ENCODE results near the gene CETN3. TPM values are rescaled to one million over a fixed set of nuclear protein-coding genes. Genes with fewer than 3 reads are reported as not detected.
"Not testable (repeated sequence)": the region's sequence is repeated elsewhere in the genome, so short reads cannot be mapped to it uniquely, and the experiment has no call there.

The CETN3 gene
- total RNA-seq, 1 donor, result 17.2 TPM

- no peak overlapping the region for H3K4me3 ChIP-seq (ENCODE audit: low read depth, low read length)
- DNase-seq (ENCODE audit: low read depth), result no peak
- no peak for TF ChIP-seq CTCF (IDR thresholded peaks at IDR 0.05; ENCODE audit: insufficient read depth, low read length)
Measured at GRCh38 chr5:90356176-90356575, 53.4 kb downstream of the CETN3 start.

- no peak for TF ChIP-seq CTCF (IDR thresholded peaks at IDR 0.05; ENCODE audit: insufficient read depth, low read length)
Measured at GRCh38 chr5:90355635-90356034, 53.9 kb downstream of the CETN3 start.

GRCh38 chr5:90353254-90353653 lies 56.3 kb downstream of the CETN3 start:
- no peak overlapping the region for H3K4me3 ChIP-seq (ENCODE audit: low read depth, low read length)
- TF ChIP-seq CTCF (IDR thresholded peaks at IDR 0.05; ENCODE audit: insufficient read depth, low read length), result no peak
- DNase-seq (ENCODE audit: low read depth), result no peak

More at GRCh38 chr5:90355635-90356034, 53.9 kb downstream of the CETN3 start:
- no peak overlapping the region for H3K4me3 ChIP-seq (ENCODE audit: low read depth, low read length)
- DNase-seq (ENCODE audit: low read depth), result no peak

GRCh38 chr5:90351101-90351500 lies 58.5 kb downstream of the CETN3 start:
- no peak for TF ChIP-seq CTCF (IDR thresholded peaks at IDR 0.05; ENCODE audit: insufficient read depth, low read length)
- no peak for DNase-seq (ENCODE audit: low read depth)
- H3K4me3 ChIP-seq (ENCODE audit: low read depth, low read length), result no peak overlapping the region

- no peak for DNase-seq (ENCODE audit: low read depth)
- TF ChIP-seq CTCF (IDR thresholded peaks at IDR 0.05; ENCODE audit: insufficient read depth, low read length), result no peak
Measured at GRCh38 chr5:90347462-90347861, 62.1 kb downstream of the CETN3 start.

GRCh38 chr5:90345684-90346083 lies 63.9 kb downstream of the CETN3 start:
- TF ChIP-seq CTCF (IDR thresholded peaks at IDR 0.05; ENCODE audit: insufficient read depth, low read length), result no peak
- H3K4me3 ChIP-seq (ENCODE audit: low read depth, low read length), result no peak overlapping the region
- DNase-seq (ENCODE audit: low read depth), result no peak

More at GRCh38 chr5:90347462-90347861, 62.1 kb downstream of the CETN3 start:
- no peak overlapping the region for H3K4me3 ChIP-seq (ENCODE audit: low read depth, low read length)

GRCh38 chr5:90344689-90345088 lies 64.9 kb downstream of the CETN3 start:
- no peak for DNase-seq (ENCODE audit: low read depth)
- TF ChIP-seq CTCF (IDR thresholded peaks at IDR 0.05; ENCODE audit: insufficient read depth, low read length), result no peak
- no peak overlapping the region for H3K4me3 ChIP-seq (ENCODE audit: low read depth, low read length)

GRCh38 chr5:90343731-90344130 lies 65.8 kb downstream of the CETN3 start:
- DNase-seq (ENCODE audit: low read depth); H3K4me3 ChIP-seq (ENCODE audit: low read depth, low read length): not testable (repeated sequence)

Data from fibroblast of the aortic adventitia (primary cell).